NCI-H510A treated with DMSO at 0.1 percent for 48 hours (cell line): ENCODE measurements around the gene PTCD3.

Experiments used
- DNase-seq: peaks from one replicate; lab custom pipeline; 2025; lab: John Stamatoyannopoulos, UW

The PTCD3 gene

GRCh38 chr2:86143926-86144685 is 38.1 kb downstream of the PTCD3 start:
- DNase-seq, result no peak

DNA sequence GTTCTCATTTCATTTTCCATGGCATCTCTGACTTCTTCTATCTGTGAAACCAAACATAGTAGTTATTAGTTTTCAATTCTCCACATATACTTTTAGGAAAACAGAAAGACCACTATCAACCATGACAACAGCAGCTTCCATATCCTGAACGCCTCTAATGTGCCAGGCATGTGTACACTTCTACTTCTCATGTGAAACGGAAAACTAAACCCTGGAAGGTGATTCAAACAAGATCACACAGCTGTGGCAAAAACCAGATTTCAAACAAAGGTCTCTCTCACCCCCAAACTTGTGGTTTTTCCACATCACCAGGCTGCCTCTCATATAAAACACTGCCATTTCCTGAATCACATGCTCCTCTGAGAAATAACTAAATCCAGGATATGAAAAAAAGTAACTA is 41.8 kb downstream of the PTCD3 start:
- DNase-seq, result no peak

DNA sequence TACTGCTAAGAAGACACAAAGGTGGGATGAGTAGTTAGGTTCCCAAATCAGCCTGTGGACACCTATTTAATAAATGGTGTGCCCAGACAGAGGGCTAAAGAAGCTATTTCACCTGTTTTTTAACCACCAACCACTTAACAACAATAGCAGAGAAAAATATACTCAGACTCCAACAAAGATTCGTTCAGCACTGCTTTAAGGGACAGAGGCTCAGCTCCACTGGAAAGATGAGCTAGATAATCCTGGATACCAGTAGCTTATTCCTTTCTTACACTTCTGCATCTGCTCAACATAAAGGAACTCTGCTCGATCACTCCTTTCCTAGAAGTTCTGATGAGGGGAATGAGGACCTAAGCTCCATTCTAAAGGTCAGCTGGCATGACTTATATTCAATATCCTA is 44.5 kb downstream of the PTCD3 start:
- no peak for DNase-seq

DNA sequence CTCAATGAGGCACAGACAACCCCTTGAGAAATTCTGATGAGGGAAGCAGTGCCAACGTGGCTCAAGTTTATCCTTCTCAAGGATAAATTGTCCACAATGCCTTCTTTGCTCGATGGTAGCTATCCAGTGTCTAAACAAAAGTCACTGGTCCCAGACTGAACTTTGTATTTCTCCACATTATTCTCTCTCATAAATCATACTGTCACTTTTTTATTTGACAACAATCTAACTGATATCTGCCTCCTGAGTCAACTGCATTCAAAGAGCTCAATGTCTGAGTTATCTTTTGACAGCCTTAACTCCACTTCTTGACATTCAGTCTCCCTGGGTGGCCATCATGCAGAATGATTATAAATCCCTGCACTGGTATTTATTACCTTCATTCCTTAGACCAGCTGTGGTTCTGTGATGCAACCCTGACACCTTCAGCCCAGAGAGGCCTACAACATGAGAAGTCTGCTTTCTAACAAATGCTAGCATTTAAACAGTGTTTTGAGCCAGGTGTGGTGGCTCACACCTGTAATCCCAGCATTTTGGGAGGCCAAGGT is 51.0 kb downstream of the PTCD3 start:
- DNase-seq, result no peak

DNA sequence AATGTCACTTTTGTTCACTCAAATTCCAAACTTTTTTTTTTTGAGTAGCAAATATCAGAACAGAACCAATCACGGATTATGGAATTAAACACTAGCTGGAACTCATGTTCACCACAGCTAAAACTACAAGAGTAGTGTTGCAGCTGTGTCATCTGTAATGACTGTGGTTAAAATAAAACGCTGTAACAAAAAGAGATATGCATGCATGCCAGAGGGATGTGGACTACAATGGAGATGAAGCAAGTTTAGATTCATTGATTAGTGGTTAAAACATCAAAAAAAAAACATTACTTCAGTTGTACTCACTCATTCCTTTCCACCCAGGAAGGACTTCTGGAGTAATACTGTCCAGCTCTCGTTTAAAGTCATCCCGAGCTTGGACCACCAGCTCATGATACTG is 52.3 kb downstream of the PTCD3 start:
- no peak for DNase-seq

- no peak for DNase-seq
These were observed 54.3 kb downstream of the PTCD3 start for GRCh38 chr2:86160156-86160952.

- no peak for DNase-seq
These were observed 64.4 kb downstream of the PTCD3 start for GRCh38 chr2:86170449-86170848.

DNA sequence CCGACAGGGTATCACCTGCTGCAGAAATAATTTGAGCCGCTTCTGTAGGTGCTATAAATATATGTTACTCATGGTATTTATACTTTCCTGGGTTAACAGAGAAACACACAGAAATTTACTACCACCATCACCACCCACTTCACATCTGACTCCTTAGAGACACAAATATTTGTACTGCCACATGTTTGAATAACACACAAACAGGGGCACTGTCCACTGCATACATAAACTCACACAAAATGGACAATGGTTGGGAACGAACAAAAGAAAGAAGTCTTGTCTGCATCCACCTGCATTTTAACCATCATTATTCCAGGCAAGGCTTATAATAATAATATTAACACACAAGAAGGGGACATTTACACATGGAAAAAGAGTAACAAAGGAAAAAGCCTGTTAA is 65.3 kb downstream of the PTCD3 start:
- DNase-seq, result no peak

- no peak for DNase-seq
These were observed 66.6 kb downstream of the PTCD3 start for GRCh38 chr2:86172610-86173009.

DNA sequence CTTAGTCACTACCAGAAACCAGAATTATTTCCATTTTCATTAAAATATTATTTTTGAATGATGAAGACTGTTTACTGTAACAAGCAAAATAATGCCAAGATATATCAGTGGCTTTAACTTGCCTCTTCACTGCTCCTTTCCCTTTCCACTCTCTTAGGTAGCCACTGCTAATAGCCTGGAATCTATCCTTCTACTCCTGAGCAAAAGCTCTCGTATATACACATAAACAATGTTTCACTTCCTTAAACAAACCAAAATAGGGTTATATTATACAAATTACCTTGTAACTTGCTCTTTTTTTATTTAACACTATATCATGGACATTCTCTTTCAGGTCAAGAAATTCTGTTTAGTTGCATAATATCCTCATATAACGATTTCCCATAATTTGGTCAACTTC is 68.4 kb downstream of the PTCD3 start:
- DNase-seq, result no peak

- no peak for DNase-seq
These were observed 69.8 kb downstream of the PTCD3 start for GRCh38 chr2:86175828-86176227.

GRCh38 chr2:86176597-86176996 is 70.6 kb downstream of the PTCD3 start:
- DNase-seq, result no peak

GRCh38 chr2:86185517-86186212 is 79.6 kb downstream of the PTCD3 start:
- DNase-seq, result no peak

- DNase-seq, result no peak
These were observed 80.4 kb downstream of the PTCD3 start for GRCh38 chr2:86186431-86186830.

DNA sequence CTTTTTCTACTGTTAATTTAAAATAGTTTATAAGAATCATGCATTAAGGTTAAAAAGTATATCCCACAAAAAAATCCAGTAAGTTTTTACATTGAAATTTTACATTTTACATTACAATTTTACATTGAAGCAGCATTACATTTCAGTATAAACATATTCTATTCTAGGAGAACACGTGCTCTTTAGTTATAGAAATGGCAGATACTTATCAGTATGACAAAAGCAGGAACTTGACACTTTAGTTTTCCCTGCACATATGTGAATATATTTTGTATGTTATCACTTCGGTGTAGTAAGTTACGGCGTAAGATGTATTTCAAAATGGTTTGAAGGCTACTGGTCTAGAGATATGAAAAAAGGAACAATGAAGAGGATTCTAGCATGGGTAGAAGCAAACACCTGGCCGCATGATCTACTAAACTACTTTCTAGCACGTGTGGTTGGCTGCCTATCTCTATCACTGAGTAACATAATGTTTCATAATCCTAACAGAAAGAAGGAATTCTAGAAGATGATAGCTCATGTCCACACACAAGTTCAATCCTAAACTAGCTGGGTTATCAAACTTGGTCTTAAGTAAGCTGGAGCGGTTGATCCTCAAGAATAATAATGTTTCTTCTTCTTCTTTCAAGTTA is 83.9 kb downstream of the PTCD3 start:
- DNase-seq, result no peak
